Measurements from ENCODE around the gene FHL3.
A peak's percentile ranks its signal among the peaks of the same experiment; 100 is the strongest.
"Not testable (repeated sequence)": the region's sequence is repeated elsewhere in the genome, so short reads cannot be mapped to it uniquely, and the experiment has no call there.

The FHL3 gene

DNA sequence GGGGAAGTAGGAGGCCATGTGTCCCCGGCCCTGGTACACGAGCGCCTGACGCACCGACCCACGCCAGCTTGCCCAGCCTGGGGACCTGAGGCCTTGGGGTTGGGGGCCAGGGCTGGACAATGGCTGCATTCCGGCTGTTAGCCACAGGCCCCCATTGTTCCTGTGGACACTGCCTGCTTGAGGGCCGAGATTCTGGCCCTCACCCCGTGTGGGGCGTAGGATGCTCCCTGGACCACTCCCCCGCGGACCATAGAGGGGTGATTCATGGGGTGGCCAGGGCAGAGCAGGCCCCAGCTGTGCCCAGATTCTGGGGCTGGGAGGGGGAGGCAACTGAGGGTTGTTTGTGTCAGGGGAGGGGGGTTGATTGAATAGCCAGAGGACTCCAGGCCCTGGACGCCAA, 29.6 kb upstream of the FHL3 start:
- DNase-seq, result no peak

GRCh38 chr1:38032992-38033391, 27.7 kb upstream of the FHL3 start:
- not testable (repeated sequence) for DNase-seq

DNA sequence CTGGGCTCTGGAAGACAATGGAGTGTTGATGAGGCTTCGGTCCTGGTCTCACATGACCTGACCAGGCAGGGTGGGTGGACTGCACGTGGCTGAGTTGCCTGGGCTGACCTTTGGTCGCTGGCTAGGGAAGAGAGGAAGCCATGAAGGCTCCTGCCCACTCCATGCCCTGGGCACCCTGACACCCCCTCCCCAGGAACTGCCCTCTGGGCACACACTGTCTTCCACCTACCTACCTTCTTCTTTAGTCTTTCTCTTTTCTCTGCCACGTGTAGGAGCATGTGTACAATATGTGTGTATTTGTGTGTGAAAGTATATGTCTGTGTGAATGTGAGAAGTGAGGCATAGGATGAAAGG, 26.2 kb upstream of the FHL3 start:
- DNase-seq, result no peak

- no peak for DNase-seq
Measured at GRCh38 chr1:38030596-38031512, 25.5 kb upstream of the FHL3 start.

- DNase-seq, result peak in 2 of 4 experiments; percentile 5 to 28
Measured at GRCh38 chr1:38029685-38030511, 24.6 kb upstream of the FHL3 start.

DNA sequence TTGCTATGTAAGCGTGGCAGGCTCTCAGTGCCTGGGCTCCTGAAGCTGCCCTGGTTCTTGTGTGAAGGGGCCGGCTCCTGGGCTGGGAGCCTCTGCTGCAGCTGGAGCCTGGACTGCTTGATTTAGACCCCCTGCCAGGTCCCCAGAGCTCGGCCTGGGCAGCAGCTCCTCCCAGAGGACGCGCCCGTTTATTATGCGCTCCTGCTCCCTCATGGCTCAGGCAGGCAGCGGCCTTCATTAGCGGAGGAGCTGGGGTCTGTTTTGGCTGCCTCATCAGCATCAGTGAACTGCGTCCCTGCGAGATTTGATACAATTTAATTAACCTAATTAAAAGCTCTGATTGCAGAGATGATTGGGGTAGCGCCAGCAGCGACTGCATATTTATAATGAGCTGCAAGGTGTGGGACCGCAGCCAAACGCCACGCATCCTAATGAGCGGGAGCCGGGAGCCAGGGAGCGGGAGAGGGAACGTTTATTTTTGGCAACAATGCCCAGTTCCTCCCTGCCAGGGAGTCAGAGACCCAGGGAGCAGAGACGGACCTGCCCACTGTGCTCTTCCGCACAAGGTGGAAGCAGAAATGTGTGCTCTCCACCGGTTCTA, 23.9 kb upstream of the FHL3 start:
- DNase-seq, result no peak

DNA sequence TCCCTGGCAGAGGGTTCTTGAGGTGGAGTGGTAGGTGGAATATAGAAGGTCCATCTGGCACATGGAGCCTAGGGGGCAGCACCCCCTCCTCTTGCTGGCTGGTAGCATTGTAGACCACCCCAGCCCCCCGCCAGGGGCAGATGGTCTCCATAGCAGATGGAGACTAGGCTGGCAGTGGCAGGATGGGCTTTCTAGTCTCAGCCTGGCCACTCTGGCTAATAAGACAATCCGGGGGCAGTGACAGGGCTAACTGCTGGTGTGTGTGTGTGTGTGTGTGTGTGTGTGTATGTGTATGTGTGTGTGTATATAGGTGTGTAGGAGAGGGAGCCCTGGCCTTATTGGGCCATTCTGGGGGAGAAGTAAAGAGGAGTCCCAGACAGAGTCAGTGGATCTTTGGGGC, 23.4 kb upstream of the FHL3 start:
- DNase-seq, result no peak

DNA sequence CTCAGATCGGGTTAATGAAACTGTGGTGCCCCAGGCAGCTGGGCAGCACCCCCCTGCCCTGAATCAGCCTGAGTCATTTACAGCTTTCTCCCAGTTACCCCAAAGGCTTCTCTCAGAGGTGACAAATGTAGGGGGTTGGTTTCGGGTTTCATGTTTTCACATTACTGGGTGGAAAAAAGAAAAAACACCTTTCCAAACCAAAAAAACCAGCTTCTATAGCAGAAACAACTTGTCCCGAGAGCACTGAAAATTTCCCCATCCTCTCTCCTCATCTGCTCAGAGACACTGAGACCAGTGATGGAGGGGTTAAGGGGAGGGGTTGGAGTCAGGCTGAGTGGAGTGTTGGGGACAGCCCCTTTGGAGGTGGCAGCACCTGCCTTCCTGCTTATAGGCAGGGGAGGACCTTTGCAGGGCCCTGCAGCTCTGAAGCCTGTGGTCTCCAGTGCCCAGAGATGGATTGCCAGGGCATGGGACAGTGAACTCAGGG, 22.8 kb upstream of the FHL3 start:
- DNase-seq, result peak in 1 of 4 experiments; percentile 20

DNA sequence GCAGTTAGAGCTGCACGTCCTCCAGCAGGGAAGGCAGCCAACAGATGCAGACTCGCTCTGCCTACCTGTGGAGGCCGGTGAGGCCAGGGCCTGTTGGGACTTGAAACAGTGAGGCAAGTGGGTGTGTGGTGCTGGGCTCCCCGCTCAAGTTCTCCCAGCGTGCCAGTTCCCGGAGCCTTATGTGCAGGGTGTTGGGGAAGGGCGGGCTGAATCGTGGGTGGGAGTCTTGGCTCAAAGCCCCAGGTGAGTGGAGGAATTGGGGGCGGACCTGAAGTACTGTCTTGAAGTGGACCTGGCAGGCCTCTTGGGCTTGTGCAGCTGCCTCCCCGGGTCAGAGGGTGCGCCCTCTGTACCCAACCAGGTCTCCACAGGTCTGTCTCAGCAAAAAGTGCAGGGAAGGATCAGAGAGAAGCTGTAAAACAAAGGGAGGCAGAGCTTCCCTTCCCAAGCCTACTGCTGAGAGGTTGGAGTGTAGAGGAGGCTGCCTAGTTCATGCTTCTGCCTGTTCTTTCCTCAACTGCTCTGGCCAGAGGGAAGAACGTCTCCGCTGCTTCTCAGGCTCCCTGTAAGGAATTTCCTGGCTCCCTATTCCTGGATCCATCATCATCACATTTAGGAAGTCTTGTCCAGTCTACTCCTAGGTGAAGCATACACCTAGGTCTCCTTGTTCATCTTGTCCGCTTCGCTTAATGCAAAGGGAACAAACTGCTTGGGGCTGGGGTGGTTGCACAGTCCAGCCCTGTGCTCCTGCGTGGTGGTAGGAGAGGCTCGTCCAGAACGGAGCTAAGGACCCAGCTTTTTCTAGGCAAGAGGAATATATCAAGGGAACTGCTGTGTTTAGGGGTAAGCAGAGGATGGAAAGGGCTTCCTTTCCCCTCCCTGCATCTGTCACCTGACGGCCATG, 22.1 kb upstream of the FHL3 start:
- DNase-seq, result no peak

DNA sequence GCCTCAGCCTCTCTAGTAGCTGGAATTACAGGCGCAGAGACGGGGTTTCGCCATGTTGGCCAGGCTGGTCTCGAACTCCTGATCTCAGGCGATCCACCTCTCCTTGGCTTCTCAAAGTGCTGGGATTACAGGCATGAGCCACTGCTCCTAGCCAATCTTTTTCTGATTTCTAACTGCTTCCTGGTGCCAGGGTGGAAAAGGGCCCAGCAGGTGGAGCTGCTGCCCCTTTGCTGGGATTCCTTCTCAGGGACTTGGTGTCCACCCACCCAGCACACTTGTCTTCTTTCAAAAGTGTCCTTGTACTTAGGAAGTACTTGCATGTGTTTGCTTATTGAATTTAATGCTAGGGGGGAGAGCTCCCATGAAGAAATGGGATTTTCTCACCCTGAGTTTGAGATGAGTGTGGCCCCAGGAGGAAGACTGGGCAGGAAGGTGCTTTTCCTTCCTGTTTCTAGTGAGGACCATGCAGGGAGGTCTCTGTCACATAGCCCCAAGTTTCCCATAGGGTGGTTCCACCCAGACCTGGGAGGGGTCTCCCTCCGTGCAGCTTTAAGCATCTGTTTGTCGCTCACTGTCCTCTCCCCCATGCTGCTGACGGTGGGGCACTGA, 21.4 kb upstream of the FHL3 start:
- peak in 1 of 4 experiments; percentile 6 for DNase-seq

- DNase-seq, result no peak
Measured at GRCh38 chr1:38025664-38026063, 20.4 kb upstream of the FHL3 start.

GRCh38 chr1:38025233-38025632, 19.9 kb upstream of the FHL3 start:
- no peak for DNase-seq

DNA sequence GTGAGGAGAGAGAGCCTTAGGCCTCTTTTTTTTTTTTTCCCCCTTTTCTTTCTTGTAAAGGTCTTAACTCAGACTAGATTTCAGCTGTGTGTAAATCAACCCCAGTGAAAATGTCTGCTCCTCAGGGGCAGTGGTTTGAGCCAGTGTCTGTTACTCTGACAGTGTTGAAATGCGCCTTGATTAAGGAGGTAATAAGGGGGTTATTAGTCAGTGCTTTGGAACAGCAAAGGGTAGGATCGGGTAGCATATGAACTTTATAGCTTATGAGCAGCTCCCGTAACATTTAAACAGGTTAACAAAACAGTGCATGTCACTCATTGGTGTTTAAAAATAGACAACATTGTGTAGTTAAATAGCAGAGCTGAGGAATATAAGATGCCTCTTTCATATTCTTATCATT, 17.5 kb upstream of the FHL3 start:
- DNase-seq, result no peak

DNA sequence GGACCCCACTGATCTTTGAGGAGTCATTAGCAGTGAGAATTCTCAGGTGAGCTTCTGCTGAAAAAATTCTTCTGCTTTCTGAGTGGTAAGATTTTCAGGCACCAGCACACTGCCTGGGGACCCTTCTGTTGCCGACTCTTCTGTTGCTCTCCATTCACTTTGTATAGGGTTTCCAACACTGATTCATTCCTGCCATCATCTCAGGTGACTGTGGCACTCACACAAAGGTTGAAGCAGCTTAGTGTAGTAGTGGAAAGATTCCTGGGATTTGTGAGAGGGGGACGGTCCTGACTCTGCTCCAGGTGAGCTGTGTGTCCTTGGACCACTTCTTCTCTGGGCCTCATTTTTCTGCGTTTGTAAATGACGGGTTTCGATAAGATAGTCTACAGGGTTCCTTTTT, 16.7 kb upstream of the FHL3 start:
- DNase-seq, result no peak

- DNase-seq, result no peak
Measured at GRCh38 chr1:38020396-38020795, 15.1 kb upstream of the FHL3 start.

DNA sequence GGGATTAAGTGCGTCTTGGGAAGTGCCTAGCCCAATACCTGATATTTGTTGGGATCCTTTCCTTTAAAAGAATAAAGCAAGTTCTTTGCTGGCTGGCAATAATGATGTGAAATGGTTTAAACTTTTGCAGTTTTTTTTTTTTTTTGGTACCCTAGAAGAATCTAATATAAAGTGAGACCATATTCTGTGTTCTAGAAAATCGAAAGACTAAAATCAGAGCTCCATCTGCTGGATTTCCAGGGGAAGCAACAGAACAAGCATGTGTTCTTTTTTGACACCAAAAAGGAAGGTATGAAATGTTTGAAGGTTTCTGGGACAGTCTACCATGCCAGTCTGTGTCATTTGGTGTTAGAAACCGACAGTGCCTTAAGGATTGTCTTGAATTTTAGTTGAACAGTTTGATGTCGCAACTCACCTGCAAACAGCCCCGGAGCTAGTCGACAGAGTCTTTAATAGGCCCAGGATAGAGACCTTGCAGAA, 13.6 kb upstream of the FHL3 start:
- DNase-seq, result no peak

DNA sequence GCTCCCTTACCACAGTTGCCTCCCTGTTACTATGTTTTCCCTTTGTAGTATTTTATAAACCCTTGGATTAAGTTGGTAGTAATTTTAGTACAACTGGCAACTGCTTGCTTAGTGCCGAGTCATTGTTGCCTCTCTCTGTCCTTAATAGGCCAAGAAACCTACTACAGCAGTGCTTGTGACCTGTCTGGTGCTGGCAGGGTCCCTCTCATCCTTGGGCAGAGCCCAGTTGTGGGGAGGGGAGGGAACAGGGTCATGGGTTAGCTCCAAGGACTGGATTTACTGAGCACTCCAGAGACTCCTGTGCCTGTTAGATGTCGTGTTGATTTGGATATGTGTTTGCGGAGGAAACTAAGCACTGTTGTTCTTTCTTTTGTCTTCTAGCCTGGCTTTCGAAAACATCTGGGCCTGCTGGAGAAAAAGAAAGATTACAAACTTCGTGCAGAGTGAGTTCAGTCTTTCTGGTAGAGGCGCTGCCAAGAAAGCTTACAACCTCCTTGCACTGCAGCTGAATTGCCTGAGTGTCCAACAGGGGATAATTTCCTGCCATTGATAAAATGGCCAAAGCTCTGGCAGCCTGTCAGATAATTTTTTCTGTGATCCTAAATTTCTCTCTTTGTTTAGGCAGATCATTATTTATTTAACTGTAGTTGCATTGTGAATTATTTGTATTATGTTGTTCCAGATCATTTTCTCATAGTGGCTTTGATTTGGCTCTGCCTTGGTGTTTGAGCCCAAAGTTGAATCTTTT, 10.8 kb upstream of the FHL3 start:
- no peak for DNase-seq

DNA sequence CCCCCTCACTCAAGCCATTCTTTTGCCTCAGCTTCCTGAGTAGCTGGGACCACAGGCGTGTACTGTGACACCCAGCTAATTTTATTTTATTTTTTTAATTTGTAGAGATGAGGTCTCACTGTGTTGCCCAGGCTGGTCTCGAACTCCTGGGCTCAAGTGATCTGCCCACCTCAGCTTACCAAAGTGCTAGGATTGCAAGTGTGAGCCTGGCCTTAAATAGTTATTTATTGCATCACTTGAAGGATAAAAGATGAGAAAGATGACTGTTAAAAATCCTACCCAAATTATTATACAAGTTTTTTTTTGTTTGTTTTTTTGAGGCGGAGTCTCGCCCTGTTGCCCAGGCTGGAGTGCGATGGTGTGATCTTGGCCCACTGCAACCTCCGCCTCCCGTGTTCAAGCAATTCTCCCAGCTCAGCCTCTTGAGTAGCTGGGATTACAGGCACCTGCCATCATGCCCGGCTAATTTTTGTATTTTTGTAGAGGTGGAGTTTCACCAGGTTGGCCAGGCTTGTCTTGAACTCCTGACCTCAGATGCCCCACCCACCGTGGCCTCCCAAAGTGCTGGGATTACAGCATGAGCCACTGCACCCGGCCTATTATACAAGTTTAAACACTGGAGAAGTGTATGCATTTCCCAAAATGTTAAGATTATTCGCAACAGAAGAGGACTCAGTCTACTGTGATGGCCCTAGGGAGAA, 9.6 kb upstream of the FHL3 start:
- DNase-seq, result no peak

DNA sequence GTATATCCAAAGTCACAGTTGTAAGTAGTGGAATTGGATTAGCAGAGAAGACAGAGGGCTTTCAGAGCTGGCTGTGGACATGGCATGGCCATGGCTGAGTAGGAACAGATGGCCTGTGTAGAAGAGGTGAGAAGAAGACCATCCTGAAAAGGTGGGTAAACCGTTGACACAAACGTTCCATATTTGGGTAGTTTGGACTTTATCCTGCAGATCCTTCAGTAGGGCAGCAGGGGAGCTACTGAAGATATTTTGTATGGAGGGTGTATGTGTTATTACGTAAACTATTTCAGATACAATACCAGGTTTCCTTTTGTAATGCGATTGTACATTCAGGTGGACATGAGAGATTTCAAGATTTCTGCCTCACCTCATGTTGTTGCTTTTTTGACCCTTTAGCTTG, 8.9 kb upstream of the FHL3 start:
- DNase-seq, result no peak

DNA sequence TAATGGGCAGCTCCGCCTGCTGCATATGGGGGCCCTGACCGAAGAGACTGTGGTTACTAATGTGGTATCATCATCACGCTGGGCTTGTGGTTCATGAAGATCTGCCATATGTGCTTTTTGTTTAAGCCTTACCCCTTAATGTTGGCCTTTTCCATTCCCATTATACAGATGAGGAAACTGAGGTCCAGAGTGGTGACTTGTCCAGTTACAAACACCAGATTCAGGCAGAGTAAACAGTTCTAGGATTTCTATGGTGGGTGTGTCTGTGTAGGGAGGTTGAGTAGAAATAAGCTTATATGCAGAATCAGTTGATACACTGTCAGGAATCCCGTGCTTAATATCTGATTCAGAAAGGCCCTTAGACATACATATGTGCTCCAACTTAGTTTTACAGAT, 7.9 kb upstream of the FHL3 start:
- DNase-seq, result no peak
